Astrocyte of the cerebellum (primary cell): ENCODE results near the gene IFNL4.
"Not testable (repeated sequence)": the region's sequence is repeated elsewhere in the genome, so short reads cannot be mapped to it uniquely, and the experiment has no call there.

ENCODE experiments used
- DNase-seq: peaks from one replicate; pipeline ENCODE4 v3.0.0-alpha.2; 2011; ENCODE audit warnings: low read depth
- H3K4me3 ChIP-seq: 2 replicates; pipeline ENCODE4 v1.5.1; 2011; ENCODE audit warnings: mild to moderate bottlenecking, low read depth, low read length, moderate library complexity
- CTCF ChIP-seq: IDR thresholded peaks from 2 replicates; pipeline ENCODE4 v1.5.1; 2012; ENCODE audit warnings: low read length, low read depth, moderate library complexity, mild to moderate bottlenecking; ENCODE audit errors: missing control alignments
- in situ Hi-C: cut with HindIII; loops from 2 replicates; pipeline ENCODE4 v1.10.0; 2017; ENCODE audit warnings: low sequenced_read_pairs

IFNL4 gene

GRCh38 chr19:39217094-39217493, 31.6 kb downstream of the IFNL4 start:
- no peak for TF ChIP-seq CTCF
- in situ Hi-C loops, result no loop called here
- DNase-seq, result no peak
- H3K4me3 ChIP-seq, result no peak overlapping the region

- H3K4me3 ChIP-seq, in situ Hi-C loops, DNase-seq: not testable (repeated sequence)
Observed at GRCh38 chr19:39215323-39215722, 33.3 kb downstream of the IFNL4 start.

GRCh38 chr19:39212375-39212742, 36.3 kb downstream of the IFNL4 start:
- no peak for DNase-seq
- in situ Hi-C loops, result no loop called here
- H3K4me3 ChIP-seq, result no peak overlapping the region
- no peak for TF ChIP-seq CTCF

- no peak overlapping the region for H3K4me3 ChIP-seq
- in situ Hi-C loops, result no loop called here
- no peak for TF ChIP-seq CTCF
- no peak for DNase-seq
Observed at GRCh38 chr19:39211731-39212374, 36.8 kb downstream of the IFNL4 start.

- in situ Hi-C loops, result no loop called here
- no peak for TF ChIP-seq CTCF
- H3K4me3 ChIP-seq, result no peak overlapping the region
- DNase-seq, result no peak
Observed at GRCh38 chr19:39209196-39209595, 39.5 kb downstream of the IFNL4 start.

GRCh38 chr19:39208175-39208795, 40.4 kb downstream of the IFNL4 start:
- in situ Hi-C loops, result no loop called here
- H3K4me3 ChIP-seq, result no peak overlapping the region

More at GRCh38 chr19:39208175-39208795, 40.4 kb downstream of the IFNL4 start:
- no peak for TF ChIP-seq CTCF
- no peak for DNase-seq
